Measurements from ENCODE around the gene KISS1R.

DNA sequence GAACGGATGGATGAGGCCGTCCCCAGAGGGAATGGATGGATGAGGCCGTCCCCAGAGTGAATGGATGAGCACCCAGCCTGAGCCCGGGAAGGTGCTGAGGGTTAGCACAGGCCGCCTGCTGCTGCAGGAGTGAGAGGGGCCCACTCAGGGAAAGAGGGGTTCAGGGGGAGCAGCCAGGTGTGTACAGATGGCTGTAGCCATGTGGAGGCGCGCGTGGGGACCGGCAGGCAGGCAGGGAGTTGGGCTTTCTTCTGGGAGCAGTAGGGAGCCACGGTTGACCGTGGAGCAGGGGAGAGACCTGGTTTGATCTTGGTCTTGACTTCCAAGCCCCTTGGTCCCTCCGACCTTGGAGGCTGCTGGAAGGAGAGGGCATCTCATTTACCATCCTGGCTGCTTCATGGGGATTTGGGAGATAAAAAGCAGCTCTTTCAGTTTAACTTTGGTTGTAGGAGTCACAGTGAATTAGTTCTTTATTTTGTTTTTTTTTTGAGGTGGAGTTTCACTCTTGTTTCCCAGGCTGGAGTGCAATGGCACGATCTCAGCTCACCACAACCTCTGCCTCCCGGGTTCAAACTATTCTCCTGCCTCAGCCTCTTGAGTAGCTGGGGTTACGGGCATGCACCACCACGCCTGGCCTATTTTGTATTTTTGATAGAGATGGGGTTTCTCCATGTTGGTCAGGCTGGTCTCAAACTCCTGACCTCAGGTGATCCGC, 33.4 kb downstream of the KISS1R start:
- no peak for TF ChIP-seq EZH2 (IDR thresholded peaks at IDR 0.05; ENCODE audit: borderline replicate concordance, low read length)
- TF ChIP-seq, protein P1, sequence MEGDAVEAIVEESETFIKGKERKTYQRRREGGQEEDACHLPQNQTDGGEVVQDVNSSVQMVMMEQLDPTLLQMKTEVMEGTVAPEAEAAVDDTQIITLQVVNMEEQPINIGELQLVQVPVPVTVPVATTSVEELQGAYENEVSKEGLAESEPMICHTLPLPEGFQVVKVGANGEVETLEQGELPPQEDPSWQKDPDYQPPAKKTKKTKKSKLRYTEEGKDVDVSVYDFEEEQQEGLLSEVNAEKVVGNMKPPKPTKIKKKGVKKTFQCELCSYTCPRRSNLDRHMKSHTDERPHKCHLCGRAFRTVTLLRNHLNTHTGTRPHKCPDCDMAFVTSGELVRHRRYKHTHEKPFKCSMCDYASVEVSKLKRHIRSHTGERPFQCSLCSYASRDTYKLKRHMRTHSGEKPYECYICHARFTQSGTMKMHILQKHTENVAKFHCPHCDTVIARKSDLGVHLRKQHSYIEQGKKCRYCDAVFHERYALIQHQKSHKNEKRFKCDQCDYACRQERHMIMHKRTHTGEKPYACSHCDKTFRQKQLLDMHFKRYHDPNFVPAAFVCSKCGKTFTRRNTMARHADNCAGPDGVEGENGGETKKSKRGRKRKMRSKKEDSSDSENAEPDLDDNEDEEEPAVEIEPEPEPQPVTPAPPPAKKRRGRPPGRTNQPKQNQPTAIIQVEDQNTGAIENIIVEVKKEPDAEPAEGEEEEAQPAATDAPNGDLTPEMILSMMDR (IDR thresholded peaks at IDR 0.05; ENCODE audit: low read length) = no peak
